Activated CD8-positive, alpha-beta T cell treated with anti-CD3 and anti-CD28 coated beads, Interleukin-2, amount 10 ng/mL, durations not matched to agents 7 days and 5 days (primary cell): ENCODE measurements around the gene ADNP2. TPM values are rescaled to one million over a fixed set of nuclear protein-coding genes. Genes with fewer than 3 reads are reported as not detected.

Source experiments
- ATAC-seq: fragments of 150-1000 bp; cut with Tn5 transposase; one replicate; pipeline ENCODE4 v1.10.0; 2021; ENCODE audit warnings: moderate library complexity
- CTCF ChIA-PET: fragments of 350-600 bp; sonication (Branson Sonifier 250); formaldehyde crosslinking; loops from one replicate; lab custom pipeline; 2021; ENCODE audit warnings: antibody characterized with exemption; lab: Charles Lee
- POLR2A ChIA-PET: fragments of 350-600 bp; sonication (Branson Sonifier 250); formaldehyde crosslinking; loops from one replicate; lab custom pipeline; 2021; ENCODE audit warnings: antibody characterized with exemption; lab: Charles Lee
- DNase-seq: peaks from one replicate; pipeline ENCODE4 v3.0.0-alpha.2; 2020
- H3K27ac Mint-ChIP-seq: one replicate; pipeline ENCODE4 v1.8.0; 2021; ENCODE audit warnings: mild to moderate bottlenecking, mixed read lengths
- H3K27me3 Mint-ChIP-seq: one replicate; pipeline ENCODE4 v1.8.0; 2021; ENCODE audit warnings: low read depth, mixed read lengths
- H3K36me3 Mint-ChIP-seq: one replicate; pipeline ENCODE4 v1.8.0; 2021; ENCODE audit warnings: low read depth, mixed read lengths
- H3K4me1 Mint-ChIP-seq: one replicate; pipeline ENCODE4 v1.8.0; 2021; ENCODE audit warnings: low read depth, mixed read lengths
- H3K4me3 Mint-ChIP-seq: one replicate; pipeline ENCODE4 v1.8.0; 2021; ENCODE audit warnings: mild to moderate bottlenecking, mixed read lengths
- H3K9me3 Mint-ChIP-seq: one replicate; pipeline ENCODE4 v1.8.0; 2022; ENCODE audit warnings: mixed read lengths; ENCODE audit not compliant: insufficient read depth
- total RNA-seq, 2 experiments: library from RNA; stranded (reverse); gene quantifications; one replicate each; pipeline ENCODE4 v1.2.3, GENCODE V29; 2021

Gene ADNP2
- total RNA-seq, 2 experiments from 2014 or later = 23.5 to 24.5 TPM

DNA sequence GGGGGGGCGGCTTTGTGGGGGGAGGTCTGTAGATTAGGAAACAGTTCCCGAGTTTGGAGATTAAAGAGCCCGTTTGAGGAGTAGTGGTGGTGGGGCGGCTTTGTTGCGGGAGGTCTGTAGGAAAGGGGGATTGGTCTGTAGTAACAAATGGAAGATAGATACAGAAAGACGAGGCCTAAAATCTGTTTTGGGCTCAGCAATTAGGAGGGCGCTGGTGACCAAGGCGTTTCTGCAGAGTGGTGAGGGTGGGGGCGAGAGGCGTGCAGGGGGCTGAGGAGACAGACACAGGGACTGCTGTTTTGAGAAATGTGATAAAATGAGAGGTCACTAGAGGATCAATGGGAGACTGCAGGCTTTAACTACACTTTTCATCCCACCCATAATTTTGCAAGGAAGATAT, 1.6 kb upstream of the ADNP2 start:
- DNase-seq = no peak
- ChIA-PET POLR2A (no interaction called here), CTCF (no interaction called here)
- peaks cover 7% of the 10 kb centered on the region for H3K27me3 Mint-ChIP-seq
- peaks cover 13% of the 10 kb centered on the region for H3K36me3 Mint-ChIP-seq
- H3K27ac Mint-ChIP-seq = peak overlapping the region; percentile 53
- no peak for ATAC-seq
- H3K4me3 Mint-ChIP-seq = no peak overlapping the region
- H3K4me1 Mint-ChIP-seq = peaks cover 20% of the 10 kb centered on the region
- H3K9me3 Mint-ChIP-seq = no peaks in the 10 kb centered on the region

DNA sequence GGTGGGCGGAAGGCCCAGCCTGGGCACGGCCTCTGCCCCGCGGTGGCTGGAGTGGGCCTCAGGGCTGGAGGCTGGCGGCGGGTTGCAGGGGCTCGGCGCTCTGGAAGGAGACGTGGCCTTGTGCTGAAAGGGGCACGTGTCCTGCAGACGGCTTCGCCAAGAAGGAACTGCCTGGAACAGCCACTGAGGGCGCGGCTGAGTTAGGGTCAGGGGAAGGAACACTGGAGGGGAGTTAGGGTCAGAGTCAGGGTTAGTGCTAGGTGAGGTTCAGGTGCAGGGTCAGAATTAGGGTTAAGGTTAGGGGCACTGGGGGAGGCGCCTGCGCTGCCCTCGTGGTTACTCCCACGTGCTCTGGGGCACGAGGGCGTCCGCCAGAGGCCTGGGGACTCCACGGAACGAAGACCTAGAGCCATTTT, 933 bp upstream of the ADNP2 start:
- H3K27me3 Mint-ChIP-seq = peaks cover 7% of the 10 kb centered on the region
- ATAC-seq (no peak), DNase-seq (no peak)
- H3K36me3 Mint-ChIP-seq = peaks cover 18% of the 10 kb centered on the region
- ChIA-PET CTCF (interaction anchor here (1.0 to 1.1 kb wide), 2 partner anchors 11 to 75 kb away, joined by 3 to 5 read pairs; partner anchors contain the start of gene RBFA), POLR2A (no interaction called here)
- H3K4me1 Mint-ChIP-seq = peaks cover 20% of the 10 kb centered on the region
- peak overlapping the region; percentile 92 for H3K27ac Mint-ChIP-seq
- no peaks in the 10 kb centered on the region for H3K9me3 Mint-ChIP-seq
- peak overlapping the region; percentile 73 for H3K4me3 Mint-ChIP-seq

DNA sequence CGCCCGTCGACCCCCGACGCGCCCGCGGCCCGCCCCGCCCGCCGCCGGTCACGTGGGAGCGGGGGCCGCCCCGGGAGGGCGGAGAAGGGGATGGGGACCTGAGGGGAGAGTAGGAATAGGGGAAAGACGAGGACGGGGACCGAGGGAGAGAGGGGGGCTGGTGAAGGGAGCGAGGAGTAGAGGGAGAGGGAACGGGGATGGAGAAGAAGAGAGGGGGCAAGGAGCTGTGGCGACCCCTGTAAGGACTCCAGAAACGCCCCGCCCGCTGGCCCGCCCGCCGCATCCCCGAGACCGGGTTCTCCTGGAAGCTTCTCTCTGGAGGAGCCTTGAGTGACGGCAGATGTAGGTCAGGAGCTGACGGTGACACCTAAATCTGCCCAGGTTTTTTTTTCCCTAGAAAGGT, 615 bp downstream of the ADNP2 start:
- Mint-ChIP-seq H3K9me3 (no peaks in the 10 kb centered on the region), H3K4me3 (peak overlapping the region; percentile 81), H3K27me3 (peaks cover 7% of the 10 kb centered on the region), H3K36me3 (peaks cover 24% of the 10 kb centered on the region), H3K27ac (peak overlapping the region; percentile 89), H3K4me1 (peaks cover 25% of the 10 kb centered on the region)
- peak; percentile 37 for DNase-seq
- POLR2A ChIA-PET = interaction anchor here (0.6 to 1.6 kb wide), 6 partner anchors 13 to 304 kb away, joined by 3 to 8 read pairs (median 3); partner anchors contain the start of gene RBFA
- CTCF ChIA-PET = interaction anchor here (1.0 to 1.5 kb wide), 2 partner anchors 38 to 49 kb away, joined by 3 to 7 read pairs; no protein-coding TSS in a partner anchor
- ATAC-seq = peak; percentile 48

DNA sequence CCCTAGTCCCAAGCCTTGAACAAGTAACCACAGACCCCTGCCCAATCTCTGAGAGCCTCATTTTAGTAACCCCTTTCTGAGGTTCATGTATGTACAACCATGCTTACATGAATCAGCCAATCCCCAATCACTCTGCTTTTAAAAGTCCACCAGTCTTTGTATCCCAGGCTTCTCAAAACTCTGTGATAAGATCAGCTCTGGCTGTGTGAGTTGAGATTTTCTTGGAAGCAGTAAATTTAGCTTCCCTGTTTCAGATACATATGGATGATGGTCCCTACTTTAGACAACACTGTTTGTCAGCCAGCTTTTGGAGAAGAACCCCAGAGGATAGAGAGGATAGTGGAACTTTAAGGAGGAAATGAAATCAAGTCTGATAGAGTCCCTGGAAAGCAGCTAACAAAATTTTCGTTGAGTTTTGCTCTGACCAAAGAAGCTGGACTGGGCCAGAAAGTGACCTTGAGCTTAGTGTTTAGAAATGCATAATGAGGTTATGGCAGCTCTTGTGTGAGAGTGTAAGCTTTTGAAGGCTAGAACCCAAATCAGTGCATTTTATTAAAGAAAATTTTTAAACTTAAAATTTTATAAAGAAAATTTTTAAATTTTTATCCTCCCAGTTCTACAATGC, 3.7 kb downstream of the ADNP2 start:
- CTCF ChIA-PET = interaction anchor here (0.9 to 1.2 kb wide), 4 partner anchors 13 to 58 kb away, joined by 3 read pairs; no protein-coding TSS in a partner anchor
- peaks cover 32% of the 10 kb centered on the region for H3K4me1 Mint-ChIP-seq

DNA sequence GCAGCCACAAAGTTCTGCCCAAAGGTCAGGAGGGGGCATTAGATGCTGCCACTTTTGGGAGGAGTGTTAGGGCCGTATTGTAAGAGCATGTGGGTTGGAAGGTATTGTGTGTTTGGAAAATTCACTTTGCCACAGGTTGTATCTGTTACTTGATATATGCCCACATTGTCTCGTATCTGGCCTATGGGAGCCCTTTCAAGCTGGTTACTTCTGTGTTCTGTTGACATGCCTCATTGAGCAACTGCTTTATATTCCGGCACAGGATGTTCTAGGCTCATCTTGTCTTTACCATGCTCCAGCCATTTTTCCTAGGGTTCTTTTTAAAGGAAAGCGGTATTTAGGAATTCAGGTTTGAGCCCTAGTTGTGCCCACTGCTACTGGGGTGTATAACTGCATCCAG, 6.0 kb downstream of the ADNP2 start:
- Mint-ChIP-seq H3K9me3 (no peaks in the 10 kb centered on the region), H3K27me3 (no peaks in the 10 kb centered on the region), H3K4me3 (no peak overlapping the region), H3K27ac (no peak overlapping the region), H3K4me1 (peaks cover 25% of the 10 kb centered on the region), H3K36me3 (peaks cover 52% of the 10 kb centered on the region)
- no peak for ATAC-seq
- DNase-seq = no peak
- CTCF ChIA-PET = no interaction called here
- POLR2A ChIA-PET = no interaction called here

More for the DNA sequence above, 3.7 kb downstream of the ADNP2 start:
- Mint-ChIP-seq H3K27me3 (no peaks in the 10 kb centered on the region), H3K9me3 (no peaks in the 10 kb centered on the region), H3K27ac (no peak overlapping the region), H3K4me3 (no peak overlapping the region), H3K36me3 (peaks cover 32% of the 10 kb centered on the region)
- ATAC-seq (no peak), DNase-seq (no peak)
- POLR2A ChIA-PET = no interaction called here

DNA sequence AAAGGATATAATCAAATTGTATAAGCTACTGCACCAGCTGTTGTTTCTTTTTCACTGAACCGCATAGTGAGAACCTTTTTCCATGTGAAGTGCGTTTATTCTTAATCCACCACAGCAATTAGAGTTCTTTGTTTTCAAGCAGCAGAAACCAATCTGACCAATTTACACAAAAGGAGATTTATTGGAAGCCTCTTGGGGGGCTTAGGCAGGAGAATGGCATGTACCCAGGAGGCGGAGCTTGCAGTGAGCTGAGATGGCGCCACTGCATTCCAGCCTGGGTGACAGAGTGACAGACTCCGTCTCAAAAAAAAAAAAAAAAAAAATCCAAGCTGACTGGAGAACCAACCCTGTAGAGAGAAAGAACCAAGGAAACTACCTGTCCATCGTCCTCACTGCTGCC, 10.0 kb downstream of the ADNP2 start:
- Mint-ChIP-seq H3K4me1 (peaks cover 9% of the 10 kb centered on the region), H3K9me3 (no peaks in the 10 kb centered on the region), H3K36me3 (peaks cover 50% of the 10 kb centered on the region), H3K27ac (no peak overlapping the region), H3K27me3 (no peaks in the 10 kb centered on the region), H3K4me3 (no peak overlapping the region)
- POLR2A ChIA-PET = no interaction called here
- DNase-seq = no peak
- ATAC-seq = no peak
- CTCF ChIA-PET = interaction anchor here (0.9 kb wide), 1 partner anchor 11 kb away, joined by 3 read pairs; no protein-coding TSS in a partner anchor

DNA sequence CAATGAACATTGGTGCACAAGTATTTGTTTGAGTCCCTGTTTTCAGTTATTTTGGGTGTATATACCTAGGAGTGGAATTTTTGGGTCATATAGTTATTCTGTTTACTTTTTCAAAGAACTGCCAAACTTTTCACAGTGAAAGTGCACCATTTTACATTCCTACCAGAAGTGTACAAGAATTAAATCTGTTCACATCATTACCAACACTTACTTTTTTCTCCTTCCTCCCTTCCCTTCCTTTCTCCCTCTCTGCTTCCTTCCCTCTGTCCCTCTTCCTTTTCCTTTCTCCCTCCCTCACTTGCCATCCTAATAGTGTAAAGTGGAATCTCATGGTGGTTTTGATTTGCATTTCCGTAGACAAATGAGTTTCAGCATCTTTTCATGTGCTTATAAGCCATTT, 11.9 kb downstream of the ADNP2 start:
- peaks cover 57% of the 10 kb centered on the region for H3K36me3 Mint-ChIP-seq
- DNase-seq = no peak
- H3K27me3 Mint-ChIP-seq = no peaks in the 10 kb centered on the region
- POLR2A ChIA-PET = no interaction called here
- no peaks in the 10 kb centered on the region for H3K9me3 Mint-ChIP-seq
- CTCF ChIA-PET = no interaction called here
- no peak overlapping the region for H3K4me3 Mint-ChIP-seq
- H3K27ac Mint-ChIP-seq = no peak overlapping the region
- H3K4me1 Mint-ChIP-seq = peaks cover under 1% of the 10 kb centered on the region
- no peak for ATAC-seq

DNA sequence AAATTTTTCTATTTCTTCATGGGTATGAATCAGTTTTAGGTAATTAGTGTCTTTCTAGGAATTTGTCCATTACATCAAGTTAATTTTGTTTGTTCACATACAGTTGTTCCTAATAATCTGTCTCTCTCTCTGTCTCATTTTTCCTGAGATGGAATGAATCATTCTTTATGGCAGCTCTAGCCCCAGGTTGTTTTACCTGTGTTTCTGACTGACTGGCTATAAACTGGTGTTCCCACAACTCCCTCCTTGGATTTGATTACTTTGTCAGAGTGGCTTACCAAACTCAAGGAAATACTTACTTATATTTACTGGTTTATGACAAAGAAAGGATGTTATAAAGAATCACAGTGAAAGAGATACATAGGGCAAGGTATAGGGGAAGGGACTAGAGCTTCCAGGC, 15.1 kb downstream of the ADNP2 start:
- ATAC-seq (no peak), DNase-seq (no peak)
- Mint-ChIP-seq H3K27ac (no peak overlapping the region), H3K4me3 (no peak overlapping the region), H3K36me3 (peaks cover 55% of the 10 kb centered on the region), H3K27me3 (no peaks in the 10 kb centered on the region), H3K9me3 (no peaks in the 10 kb centered on the region), H3K4me1 (peaks cover 14% of the 10 kb centered on the region)
- ChIA-PET POLR2A (no interaction called here), CTCF (no interaction called here)

DNA sequence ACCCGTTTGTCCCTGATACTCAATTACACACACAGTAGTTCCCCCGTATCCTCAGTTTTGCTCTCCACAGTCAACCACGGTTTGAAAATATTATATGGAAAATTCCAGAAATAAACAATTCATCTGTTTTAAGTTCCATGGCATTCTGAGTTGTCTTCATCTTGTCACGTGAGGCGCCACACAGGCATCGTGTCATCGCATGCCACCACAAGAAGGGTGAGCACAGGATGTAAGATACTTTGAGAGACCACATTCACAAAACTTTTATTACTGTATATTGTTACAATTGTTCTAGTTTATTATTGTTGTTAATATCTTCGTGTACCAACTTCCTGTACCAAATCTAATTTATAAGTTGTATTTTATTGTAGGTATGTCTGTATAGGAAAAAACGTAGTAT, 17.7 kb downstream of the ADNP2 start:
- Mint-ChIP-seq H3K27me3 (no peaks in the 10 kb centered on the region), H3K9me3 (no peaks in the 10 kb centered on the region), H3K27ac (peak overlapping the region; percentile 67), H3K36me3 (peaks cover 49% of the 10 kb centered on the region), H3K4me1 (peaks cover 37% of the 10 kb centered on the region), H3K4me3 (peak overlapping the region; percentile 1)
- ChIA-PET CTCF (no interaction called here), POLR2A (no interaction called here)
- DNase-seq (peak; percentile 65), ATAC-seq (peak; percentile 70)

DNA sequence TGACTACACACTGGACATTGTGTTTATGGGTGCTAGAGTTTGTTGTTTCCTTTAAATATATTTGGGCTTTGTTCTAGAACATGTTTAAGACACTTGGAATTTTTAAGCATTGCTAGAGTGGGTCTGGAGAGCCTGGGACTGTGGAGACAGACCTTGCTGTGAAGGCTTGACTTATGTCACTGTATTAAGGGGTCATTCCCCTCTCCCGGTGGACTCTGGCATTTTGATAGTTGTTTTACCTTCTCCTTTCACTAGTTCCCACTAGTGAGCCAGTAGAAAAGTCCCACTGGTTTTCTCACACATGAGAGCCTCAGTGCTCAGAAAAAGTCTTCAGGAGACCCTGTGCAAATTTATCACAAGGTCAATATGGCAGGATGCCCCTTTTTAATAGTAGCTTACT, 18.6 kb downstream of the ADNP2 start:
- H3K27me3 Mint-ChIP-seq = no peaks in the 10 kb centered on the region
- H3K27ac Mint-ChIP-seq = no peak overlapping the region
- CTCF ChIA-PET = no interaction called here
- DNase-seq = no peak
- H3K36me3 Mint-ChIP-seq = peaks cover 50% of the 10 kb centered on the region
- ATAC-seq = no peak
- POLR2A ChIA-PET = interaction anchor here (1.3 kb wide), 1 partner anchor 18 kb away, joined by 3 read pairs; the partner anchor contains the start of gene ADNP2
- H3K4me3 Mint-ChIP-seq = no peak overlapping the region
- H3K9me3 Mint-ChIP-seq = no peaks in the 10 kb centered on the region
- H3K4me1 Mint-ChIP-seq = peaks cover 45% of the 10 kb centered on the region

DNA sequence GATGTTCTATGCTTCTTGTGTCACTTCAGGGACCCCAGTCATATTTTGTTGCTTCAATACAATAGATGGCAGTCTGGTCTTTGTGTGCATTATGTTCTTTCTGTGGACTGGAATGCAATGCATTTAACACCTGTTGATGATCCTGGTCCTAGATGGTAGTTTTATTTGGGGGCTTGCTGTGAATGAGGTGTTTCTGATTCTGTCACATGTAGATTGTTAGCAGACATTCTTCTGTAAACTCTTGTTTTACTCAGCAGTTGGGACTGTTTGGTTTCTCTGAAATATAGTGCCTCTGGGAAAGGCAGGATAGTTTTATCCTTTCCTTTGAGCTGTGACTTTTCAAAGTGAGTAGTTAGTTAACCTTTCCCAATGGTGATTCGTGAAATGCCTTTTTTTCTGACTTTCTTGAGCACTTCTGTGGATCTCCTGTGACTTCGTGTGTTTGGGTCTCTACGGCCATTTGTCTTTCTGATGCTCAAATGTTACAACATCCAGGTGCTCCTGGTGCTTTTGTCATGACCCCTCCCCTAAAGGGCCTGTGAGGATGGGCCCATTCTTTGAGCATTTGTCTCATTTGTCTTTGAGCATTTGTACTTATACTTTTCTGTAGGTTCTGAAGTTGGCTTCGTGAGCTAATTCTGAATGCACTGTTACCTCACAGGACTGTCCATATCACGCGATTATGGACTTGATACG, 20.8 kb downstream of the ADNP2 start:
- DNase-seq (no peak), ATAC-seq (no peak)
- ChIA-PET CTCF (interaction anchor here (1.0 to 1.6 kb wide), 7 partner anchors 11 to 127 kb away, joined by 3 to 7 read pairs (median 3); no protein-coding TSS in a partner anchor), POLR2A (interaction anchor here (1.4 kb wide), 1 partner anchor 21 kb away, joined by 5 read pairs; the partner anchor contains the start of gene ADNP2)
- H3K27me3 Mint-ChIP-seq = no peaks in the 10 kb centered on the region
- H3K27ac Mint-ChIP-seq = no peak overlapping the region
- no peaks in the 10 kb centered on the region for H3K9me3 Mint-ChIP-seq
- peaks cover 58% of the 10 kb centered on the region for H3K4me1 Mint-ChIP-seq
- peaks cover 51% of the 10 kb centered on the region for H3K36me3 Mint-ChIP-seq
- H3K4me3 Mint-ChIP-seq = no peak overlapping the region

DNA sequence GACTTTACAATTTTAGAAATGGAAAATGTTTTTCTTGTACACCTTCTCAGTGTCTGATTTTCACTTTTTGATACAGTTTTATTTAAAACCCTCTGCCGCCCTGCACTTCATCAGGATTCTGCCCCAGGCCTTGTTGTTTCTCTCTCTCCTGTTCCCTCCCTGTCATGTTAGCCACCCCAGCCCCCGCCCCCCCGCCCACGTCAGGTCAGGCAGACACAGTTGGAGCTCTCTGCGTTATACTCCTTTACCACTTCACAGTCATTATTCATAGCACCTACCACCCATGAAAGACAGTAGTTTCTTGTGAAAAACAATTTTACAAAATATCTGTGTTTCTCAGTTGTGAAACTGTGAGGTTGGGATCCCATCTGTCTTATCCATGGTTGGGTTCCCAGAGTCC, 21.5 kb downstream of the ADNP2 start:
- ATAC-seq (no peak), DNase-seq (no peak)
- H3K9me3 Mint-ChIP-seq = no peaks in the 10 kb centered on the region
- peaks cover 52% of the 10 kb centered on the region for H3K36me3 Mint-ChIP-seq
- no peak overlapping the region for H3K27ac Mint-ChIP-seq
- no peaks in the 10 kb centered on the region for H3K27me3 Mint-ChIP-seq
- ChIA-PET POLR2A (interaction anchor here (1.4 kb wide), 1 partner anchor 22 kb away, joined by 5 read pairs; the partner anchor contains the start of gene ADNP2), CTCF (interaction anchor here (1.0 to 1.6 kb wide), 5 partner anchors 11 to 127 kb away, joined by 3 to 7 read pairs (median 3); no protein-coding TSS in a partner anchor)
- peaks cover 58% of the 10 kb centered on the region for H3K4me1 Mint-ChIP-seq
- H3K4me3 Mint-ChIP-seq = no peak overlapping the region
